Stimulated activated CD4-positive, alpha-beta T cell treated with anti-CD3 and anti-CD28 coated beads, Interleukin-1b, Interleukin-23, amount 100 ng/mL, for 1 hour (primary cell): ENCODE measurements around the gene CAMK2B.

ENCODE experiments used
- DNase-seq, 2 donors: peaks; one replicate each; pipeline ENCODE4 v3.0.0-alpha.2; 2020; ENCODE audit warnings: low read depth in 2 of 2

The CAMK2B gene

GRCh38 chr7:44309271-44310091, 15.9 kb downstream of the CAMK2B start:
- peak in 1 of 2 donors; percentile 9 for DNase-seq

- no peak for DNase-seq
These were observed 16.7 kb downstream of the CAMK2B start for GRCh38 chr7:44308596-44309270.

GRCh38 chr7:44307905-44308595, 17.3 kb downstream of the CAMK2B start:
- no peak for DNase-seq

- DNase-seq: no peak
These were observed 18.0 kb downstream of the CAMK2B start for GRCh38 chr7:44307301-44307900.

GRCh38 chr7:44306606-44307005, 18.8 kb downstream of the CAMK2B start:
- no peak for DNase-seq

- no peak for DNase-seq
These were observed 19.6 kb downstream of the CAMK2B start for GRCh38 chr7:44305564-44306507.

GRCh38 chr7:44294325-44295069, 30.9 kb downstream of the CAMK2B start:
- no peak for DNase-seq

GRCh38 chr7:44293561-44294324, 31.7 kb downstream of the CAMK2B start:
- DNase-seq: no peak

- no peak for DNase-seq
These were observed 32.4 kb downstream of the CAMK2B start for GRCh38 chr7:44292876-44293560.

- DNase-seq: no peak
These were observed 33.0 kb downstream of the CAMK2B start for GRCh38 chr7:44292420-44292817.

- no peak for DNase-seq
These were observed 33.5 kb downstream of the CAMK2B start for GRCh38 chr7:44291733-44292419.

GRCh38 chr7:44291066-44291732, 34.2 kb downstream of the CAMK2B start:
- no peak for DNase-seq

- DNase-seq: no peak
These were observed 35.2 kb downstream of the CAMK2B start for GRCh38 chr7:44290252-44290620.

- DNase-seq: no peak
These were observed 35.8 kb downstream of the CAMK2B start for GRCh38 chr7:44289341-44290251.

GRCh38 chr7:44288811-44289340, 36.5 kb downstream of the CAMK2B start:
- no peak for DNase-seq

- no peak for DNase-seq
These were observed 37.1 kb downstream of the CAMK2B start for GRCh38 chr7:44288381-44288685.
